ENCODE data around the gene FADD.
"Not testable (repeated sequence)": the region's sequence is repeated elsewhere in the genome, so short reads cannot be mapped to it uniquely, and the experiment has no call there.

FADD gene

DNA sequence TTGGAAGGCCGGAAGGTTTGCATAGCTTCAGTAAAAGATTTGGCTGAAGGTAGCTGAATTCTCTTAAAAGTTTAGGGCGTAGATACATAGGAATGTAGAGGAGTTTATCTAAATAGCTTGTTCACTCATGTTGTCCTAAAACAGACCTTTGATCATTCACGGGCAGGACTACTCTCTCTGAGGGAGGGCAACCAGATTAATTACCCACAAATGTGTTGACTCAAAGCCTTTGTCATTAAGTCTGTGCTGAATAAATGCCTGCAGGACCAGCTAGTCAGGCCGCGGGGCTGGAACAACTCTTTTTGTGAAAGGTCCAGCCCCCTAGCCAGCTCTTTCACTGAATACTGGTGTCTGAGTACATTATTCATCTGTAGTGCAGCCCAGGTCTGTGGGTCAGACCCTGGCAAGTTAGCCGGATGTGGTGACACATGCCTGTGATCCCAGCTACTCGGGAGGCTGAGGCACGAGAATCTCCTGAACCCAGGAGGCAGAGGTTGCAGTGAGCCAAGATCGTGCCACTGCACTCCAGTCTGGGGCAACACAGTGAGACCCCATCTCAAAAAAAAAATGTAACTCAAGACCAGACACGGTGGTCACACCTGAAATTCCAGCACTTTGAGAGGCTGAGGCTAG is 2.8 kb upstream of the FADD start:
- H3K4me3 ChIP-seq (ENCODE audit: low read depth, low read length), result no peak overlapping the region
- TF ChIP-seq, protein P1, sequence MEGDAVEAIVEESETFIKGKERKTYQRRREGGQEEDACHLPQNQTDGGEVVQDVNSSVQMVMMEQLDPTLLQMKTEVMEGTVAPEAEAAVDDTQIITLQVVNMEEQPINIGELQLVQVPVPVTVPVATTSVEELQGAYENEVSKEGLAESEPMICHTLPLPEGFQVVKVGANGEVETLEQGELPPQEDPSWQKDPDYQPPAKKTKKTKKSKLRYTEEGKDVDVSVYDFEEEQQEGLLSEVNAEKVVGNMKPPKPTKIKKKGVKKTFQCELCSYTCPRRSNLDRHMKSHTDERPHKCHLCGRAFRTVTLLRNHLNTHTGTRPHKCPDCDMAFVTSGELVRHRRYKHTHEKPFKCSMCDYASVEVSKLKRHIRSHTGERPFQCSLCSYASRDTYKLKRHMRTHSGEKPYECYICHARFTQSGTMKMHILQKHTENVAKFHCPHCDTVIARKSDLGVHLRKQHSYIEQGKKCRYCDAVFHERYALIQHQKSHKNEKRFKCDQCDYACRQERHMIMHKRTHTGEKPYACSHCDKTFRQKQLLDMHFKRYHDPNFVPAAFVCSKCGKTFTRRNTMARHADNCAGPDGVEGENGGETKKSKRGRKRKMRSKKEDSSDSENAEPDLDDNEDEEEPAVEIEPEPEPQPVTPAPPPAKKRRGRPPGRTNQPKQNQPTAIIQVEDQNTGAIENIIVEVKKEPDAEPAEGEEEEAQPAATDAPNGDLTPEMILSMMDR (IDR thresholded peaks at IDR 0.05; ENCODE audit: borderline replicate concordance, insufficient read depth, low read depth, low read length), result no peak

DNA sequence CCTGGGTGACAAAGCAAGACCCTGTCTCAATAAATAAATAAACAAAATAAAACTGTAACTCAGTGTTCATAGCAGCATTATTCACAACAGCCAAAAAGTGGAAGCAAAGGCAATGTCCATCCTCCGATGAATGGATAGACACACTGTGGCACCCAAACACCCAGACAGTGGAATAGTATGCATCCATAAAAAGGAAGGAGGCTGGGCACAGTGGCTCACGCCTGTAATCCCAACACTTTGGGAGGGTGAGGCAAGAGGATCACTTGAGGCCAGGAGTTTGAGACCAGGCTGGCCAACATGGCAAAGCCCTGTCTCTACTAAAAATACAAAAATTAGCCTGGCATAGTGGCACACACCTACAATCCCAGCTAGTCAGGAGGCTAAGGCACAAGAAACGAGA is 2.0 kb upstream of the FADD start:
- not testable (repeated sequence) for H3K4me3 ChIP-seq (ENCODE audit: low read depth, low read length)

DNA sequence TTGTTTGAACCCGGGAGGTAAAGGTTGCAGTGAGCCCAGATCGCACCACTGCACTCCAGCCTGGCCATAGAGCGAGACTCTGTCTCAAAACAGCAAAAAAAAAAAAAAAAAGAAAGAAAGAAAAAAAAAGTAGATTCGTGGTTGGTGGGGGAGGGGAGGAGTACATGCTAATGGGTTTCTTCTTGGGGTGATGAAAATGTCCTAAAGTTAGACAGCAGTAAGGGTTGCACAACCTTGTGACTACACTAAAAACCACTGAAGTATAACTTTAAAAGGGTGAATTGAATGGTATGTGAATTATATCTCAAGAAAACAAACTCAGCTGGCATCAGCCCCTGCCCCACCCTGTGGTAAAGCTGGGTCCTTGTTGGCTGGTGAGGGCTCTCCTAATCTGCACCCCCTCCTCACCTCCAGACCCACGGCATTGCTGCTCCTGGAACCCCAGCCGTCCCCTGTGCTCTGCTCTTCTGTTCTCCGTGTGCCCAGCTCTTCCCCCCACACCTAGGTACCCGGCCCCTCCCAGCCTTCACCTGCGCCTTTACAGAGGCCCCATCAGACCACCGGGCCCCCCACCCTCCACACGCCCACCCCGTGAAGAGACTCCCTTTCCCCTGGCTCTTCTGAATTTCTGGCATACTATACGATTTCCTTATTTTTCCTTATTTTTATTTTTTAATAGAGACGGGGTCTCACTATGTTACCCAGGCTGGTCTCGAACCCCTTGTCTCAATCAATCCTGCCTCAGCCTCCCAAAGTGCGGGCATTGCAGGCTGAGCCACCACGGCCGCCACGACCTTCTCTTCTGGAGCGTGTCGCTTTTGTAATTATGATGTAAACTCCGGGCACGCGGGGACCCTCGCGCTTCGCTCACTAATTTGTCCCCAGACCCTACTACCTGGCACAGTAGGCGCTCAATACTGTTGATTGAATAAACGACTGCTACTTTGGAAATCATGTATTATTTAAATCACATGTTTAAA is 924 bp upstream of the FADD start:
- TF ChIP-seq, protein P1 (IDR thresholded peaks at IDR 0.05; ENCODE audit: borderline replicate concordance, insufficient read depth, low read depth, low read length), result no peak

DNA sequence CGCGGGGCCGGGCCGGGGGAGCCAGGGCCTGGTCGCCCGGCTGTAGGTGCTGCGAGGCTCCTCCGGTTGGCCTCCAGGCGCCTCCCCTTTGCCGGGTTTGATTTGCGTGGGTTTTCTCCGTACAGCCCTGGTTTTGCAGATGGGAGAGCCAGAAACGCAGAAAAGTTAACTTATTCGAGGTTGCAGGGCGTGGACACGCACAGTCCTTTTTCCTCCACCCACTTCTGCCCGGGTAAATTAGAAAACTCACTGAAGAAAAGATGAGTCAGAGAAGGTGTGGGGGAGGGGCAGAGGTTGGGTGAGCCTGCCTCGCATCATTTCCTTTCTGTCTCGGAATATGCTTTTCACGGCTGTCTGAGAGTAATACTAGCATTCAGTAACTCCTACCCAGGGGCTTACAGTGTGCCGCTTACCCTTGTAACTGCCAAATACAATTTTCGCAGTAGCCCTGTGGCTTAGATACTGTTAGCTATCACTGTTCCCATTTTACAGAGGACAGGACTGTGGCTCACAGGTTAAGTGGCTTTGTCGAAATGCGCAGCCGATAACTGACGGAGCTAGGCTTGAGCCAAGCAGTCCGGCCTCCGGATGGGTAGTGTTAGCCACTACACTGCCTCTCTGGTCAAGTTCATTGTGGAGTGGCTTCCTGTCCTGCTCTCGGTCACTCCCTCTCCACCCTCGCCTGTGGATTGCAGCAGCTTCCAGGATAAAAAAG is 812 bp downstream of the FADD start:
- H3K4me3 ChIP-seq (ENCODE audit: low read depth, low read length), result peak overlapping the region; percentile 92
- TF ChIP-seq, protein P1 (IDR thresholded peaks at IDR 0.05; ENCODE audit: borderline replicate concordance, insufficient read depth, low read depth, low read length), result no peak

More for the DNA sequence above, 924 bp upstream of the FADD start:
- H3K4me3 ChIP-seq (ENCODE audit: low read depth, low read length), result no peak overlapping the region

DNA sequence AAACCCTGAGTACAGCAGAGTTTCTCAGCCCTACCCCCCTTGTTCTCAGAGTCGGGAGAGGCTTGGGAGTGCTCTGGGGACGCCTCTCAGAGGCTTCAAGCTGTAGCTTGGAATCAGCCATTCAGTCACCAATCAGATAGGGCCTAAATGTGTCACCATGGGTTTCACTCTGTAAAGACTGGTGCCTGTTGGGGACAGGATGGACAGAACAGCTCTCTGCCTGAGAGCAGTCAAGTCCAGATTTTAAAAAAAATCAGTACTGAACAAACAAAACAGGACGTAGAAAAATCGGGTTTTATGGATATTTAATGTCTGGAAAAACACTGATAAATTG is 1.3 kb downstream of the FADD start:
- TF ChIP-seq, protein P1 (IDR thresholded peaks at IDR 0.05; ENCODE audit: borderline replicate concordance, insufficient read depth, low read depth, low read length), result no peak

DNA sequence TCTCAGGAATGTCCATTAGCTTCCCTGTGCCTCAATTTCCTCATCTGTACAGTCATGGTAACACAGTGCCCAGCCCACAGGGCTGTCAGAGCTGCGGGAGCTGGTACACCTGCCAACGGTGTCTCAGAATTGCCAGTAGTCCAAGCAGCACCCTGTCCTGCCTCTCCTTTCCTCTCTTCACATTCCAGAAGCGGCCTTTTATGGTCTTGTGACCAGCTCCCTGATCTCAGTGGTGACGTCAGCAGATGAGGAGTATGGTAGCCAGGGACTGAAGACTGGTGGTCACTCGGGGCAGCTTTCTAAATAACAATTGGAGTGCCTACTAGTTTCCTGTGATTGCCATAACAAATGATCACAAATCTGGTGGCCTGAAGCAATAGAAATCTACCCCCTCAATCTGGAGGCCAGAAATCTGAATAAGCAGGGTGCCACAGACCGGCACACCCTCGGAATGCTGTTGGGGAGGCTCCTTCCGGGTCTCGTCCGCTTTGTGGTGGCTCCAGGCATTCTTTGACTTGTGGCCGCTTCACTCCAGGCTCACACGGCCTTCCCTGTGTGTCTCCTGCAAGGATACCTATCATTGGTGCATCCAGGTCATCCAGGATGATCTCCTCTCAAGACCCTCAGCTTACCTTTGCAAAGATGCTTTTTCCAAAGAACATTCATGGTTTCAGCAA is 2.1 kb downstream of the FADD start:
- H3K4me3 ChIP-seq (ENCODE audit: low read depth, low read length), result no peak overlapping the region

More for the DNA sequence above, 1.3 kb downstream of the FADD start:
- peak overlapping the region; percentile 92 for H3K4me3 ChIP-seq (ENCODE audit: low read depth, low read length)

More for the DNA sequence above, 2.1 kb downstream of the FADD start:
- TF ChIP-seq, protein P1 (IDR thresholded peaks at IDR 0.05; ENCODE audit: borderline replicate concordance, insufficient read depth, low read depth, low read length), result no peak
